ENCODE results near the gene PGRMC2.

DNA sequence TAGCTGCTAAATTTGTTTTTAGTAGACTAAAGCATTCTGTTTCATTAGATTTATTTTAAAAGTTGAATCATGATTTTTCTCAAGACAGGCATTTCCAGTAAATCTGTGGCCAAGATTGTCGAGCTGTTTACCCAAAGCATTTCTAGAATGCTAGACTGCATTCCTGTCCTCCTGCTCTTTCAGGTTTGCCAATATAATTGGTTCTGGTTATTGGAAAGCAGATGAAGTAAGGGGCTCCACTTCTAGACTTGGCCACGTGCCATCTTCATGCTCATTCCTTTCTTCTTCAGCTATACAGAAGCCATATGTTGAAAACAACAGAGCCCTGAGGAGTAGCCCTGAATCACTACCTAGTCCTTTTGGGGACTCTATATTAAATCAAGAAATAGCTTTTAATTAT, 62.5 kb downstream of the PGRMC2 start:
- no peak for TF ChIP-seq GATA3 (IDR thresholded peaks at IDR 0.05; ENCODE audit: low read depth, low read length)
- no peak for TF ChIP-seq GATA2 (IDR thresholded peaks at IDR 0.05; ENCODE audit: low read depth, low read length)

All from SH-SY5Y (cell line).